Head of caudate nucleus (tissue), 42 donors: ENCODE data around the gene CA9.
A peak's percentile ranks its signal among the peaks of the same experiment; 100 is the strongest.

ENCODE experiments used
- DNase-seq, 42 donors: peaks; one replicate each; pipeline versions ENCODE4 v3.0.0 to v3.0.0-alpha.2; 2020 to 2021; ENCODE audit warnings: mixed read lengths in 7 of 42
- intact Hi-C: fragments of 100-400 bp; cut with DNase I; formaldehyde crosslinking; loops from one replicate; pipeline ENCODE4 v1.15.0; 2022

Gene CA9

DNA sequence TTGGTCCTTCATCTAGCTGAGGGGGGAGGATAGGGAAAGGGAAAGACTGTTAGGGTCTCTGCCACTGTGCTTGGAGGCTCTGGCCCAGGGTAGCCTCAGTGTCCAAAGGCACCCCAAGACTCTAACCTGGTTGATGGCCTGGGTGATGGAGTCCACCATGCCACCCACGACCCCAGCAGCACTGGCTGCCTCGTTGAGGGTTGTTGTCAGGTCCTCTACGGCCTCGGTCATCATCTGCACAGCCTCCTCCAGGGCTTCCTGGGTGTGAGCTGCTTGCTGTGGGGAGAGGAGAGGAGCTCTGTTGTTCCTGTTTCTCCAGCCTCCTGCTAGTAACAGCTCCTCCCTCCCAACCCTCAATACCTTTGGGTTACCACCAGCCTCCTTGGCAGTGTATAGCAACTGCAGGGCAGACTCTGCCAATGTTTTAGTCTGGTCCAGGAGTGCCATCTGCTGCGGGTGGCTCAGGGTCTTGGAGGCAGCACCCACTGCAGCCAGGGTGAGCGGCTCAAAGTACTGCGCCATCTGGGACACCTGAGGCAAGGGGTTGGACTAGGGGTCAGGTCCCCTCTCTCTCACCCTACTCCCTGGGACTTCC lies 32.2 kb downstream of the CA9 start:
- intact Hi-C loops: no loop called here
- DNase-seq: no peak

DNA sequence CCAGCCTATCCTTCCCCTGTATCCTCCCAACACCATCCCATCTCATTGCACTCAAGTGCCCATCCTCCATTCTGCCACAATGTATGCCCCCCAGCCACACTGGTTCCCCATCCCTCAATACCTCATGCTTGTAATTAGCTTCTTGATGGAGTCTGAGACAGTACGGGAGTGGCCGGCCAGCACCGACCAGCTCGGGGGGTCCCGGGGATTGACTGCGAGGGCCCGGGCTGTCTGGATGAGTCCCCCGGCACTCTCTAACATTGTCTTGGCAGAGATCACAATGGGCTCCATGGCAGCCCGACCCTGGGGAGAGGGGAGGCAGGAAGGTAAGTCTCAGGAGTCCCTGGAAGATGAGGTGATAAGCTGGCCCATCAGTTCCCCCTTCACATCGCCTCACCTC lies 33.2 kb downstream of the CA9 start:
- no peak for DNase-seq
- intact Hi-C loops: no loop called here

DNA sequence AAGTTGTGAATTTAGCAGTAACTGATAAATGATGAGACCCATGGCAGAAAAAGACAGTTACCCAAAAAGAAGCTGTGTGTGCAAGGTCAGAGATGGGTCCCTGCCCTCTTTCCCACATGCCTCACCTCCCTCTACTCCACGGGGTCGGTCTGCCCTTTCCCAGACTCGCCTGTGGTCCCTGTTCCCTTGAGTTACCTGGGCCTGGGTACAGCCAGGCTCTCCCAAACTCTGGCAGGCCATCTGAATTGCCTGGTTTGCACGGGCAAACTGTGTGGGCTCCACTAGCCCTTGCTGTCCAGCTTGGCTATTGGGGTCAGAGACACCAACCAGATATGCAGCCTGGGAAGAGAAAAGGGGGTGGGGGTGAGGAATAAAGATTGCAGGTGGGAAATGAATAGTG lies 34.4 kb downstream of the CA9 start:
- DNase-seq: no peak
- intact Hi-C loops: no loop called here

DNA sequence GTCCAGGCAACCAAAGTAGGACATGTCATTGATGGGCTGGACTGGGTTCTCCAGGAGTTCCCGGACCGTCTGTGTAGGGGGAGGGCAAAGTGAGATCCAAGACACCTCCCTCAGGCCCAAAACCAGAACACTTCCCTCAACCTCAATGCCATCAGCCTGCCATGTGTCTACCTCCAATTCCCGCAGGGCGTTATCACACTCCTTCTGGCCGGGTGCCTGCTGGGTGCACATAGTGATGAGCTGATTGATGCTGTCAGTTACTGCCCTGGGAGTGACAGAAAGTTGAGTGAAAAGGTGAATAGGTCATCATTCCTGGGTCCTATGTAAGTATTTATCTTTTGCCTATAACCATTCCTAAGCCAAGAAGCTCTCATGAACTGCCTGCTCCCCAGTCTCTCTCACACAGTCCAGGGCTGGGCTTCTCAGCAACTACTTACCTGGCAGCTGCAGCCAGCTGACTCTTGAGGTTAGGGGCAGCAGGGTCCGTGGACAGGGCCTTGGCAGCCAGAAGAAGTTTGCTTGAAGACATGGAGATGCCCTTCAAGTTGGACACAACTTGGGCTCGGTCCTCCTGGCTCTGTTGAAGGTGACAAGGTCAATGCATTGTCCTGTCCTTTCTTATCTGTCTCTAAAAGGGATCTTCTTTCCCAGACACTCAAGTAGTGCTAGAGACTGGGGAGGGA lies 37.2 kb downstream of the CA9 start:
- intact Hi-C loops: no loop called here

DNA sequence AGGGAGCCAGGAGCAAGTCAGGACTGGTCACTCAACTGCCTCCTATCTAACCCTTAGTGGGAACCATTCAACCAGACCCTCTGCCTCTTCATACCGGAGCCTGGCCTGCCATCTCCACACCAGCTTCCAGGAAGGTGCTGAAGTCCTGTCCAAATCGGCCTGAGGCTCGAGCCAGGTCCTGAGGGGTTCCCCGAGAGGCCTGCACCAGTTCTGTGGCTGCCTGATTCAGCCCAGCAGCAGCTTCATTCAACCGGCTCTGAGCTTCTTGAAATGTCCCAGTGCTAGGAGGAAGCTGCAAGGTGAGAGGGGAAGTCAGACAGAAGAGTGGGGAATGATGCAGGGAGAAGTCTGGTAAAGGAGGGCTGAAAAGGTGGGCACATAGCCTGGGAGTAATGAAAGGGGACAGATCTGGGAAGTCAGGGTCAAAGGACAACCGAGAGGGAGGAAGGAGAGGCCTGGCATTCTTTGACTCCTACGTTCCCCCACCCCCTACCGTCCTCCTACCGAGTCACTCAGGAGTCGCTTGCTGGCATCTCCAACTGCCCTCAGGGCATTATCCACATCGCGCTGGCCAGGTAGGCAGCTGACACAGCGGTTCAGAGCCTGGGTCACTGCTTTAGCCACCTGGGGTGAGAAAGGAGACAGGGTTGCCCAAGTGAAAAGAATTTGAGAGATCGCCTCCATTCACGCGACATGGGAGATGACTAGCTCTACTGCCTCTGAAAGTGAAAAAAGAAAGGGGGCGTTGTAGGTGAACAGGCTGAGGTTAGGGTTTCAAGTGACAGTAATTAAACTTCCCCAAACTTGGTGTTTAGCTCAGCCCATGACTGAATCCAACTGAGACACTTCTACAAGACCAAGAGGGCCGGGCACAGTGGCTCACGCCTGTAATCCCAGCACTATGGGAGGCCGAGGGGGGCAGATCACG lies 38.0 kb downstream of the CA9 start:
- intact Hi-C loops: no loop called here
- no peak for DNase-seq

More for the DNA sequence above, 37.2 kb downstream of the CA9 start:
- DNase-seq: no peak

DNA sequence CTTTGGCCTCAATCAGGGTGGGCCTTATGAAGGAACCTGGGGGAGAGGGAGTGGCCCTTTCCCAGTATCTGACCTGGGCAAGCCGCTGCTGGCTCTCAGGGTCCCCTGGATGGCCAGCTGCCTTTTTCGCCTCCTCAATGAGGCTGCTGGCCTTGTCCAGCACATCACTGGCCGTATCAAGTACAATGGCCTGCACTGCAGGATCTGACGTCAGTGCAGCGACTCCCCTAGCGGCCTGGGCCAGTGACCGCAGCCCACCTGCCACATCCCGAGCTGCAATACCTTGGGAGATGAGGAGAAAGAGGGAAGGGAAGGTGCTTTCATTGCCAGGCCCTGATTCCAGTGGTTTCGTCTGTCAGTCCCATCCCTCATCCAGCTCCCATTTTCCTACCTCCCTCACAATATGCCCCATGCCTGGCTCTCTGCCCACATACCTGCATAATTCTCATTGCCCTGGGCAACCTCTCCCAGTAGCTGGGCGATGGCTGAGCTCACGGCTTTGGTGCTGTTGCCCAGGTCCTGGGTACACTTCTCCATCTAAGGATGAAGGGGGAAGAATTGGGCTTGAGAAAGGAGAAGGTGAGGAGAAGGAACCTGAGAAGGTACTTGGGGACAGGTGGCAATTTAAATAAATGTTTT lies 39.2 kb downstream of the CA9 start:
- intact Hi-C loops: no loop called here
- no peak for DNase-seq

DNA sequence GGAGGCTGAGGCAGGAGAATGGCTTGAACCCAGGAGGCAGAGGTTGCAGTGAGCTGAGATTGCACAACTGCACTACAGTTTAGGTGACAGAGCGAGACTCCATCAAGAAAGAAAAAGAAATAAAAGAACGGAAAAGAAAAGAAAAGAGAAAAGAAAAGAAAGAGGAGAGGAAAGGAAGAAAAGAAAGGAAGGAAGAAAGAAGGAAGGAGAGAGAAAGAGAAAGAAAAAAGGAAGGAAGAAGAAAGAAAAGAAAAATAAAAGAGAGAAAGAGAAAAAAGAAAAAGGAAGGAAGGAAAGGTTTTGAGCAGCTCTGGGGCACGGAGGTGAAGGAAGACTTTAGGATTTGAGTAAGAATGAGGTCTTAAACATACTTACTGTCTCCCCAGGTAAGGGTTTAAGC lies 39.9 kb downstream of the CA9 start:
- intact Hi-C loops: no loop called here
- DNase-seq: no peak

DNA sequence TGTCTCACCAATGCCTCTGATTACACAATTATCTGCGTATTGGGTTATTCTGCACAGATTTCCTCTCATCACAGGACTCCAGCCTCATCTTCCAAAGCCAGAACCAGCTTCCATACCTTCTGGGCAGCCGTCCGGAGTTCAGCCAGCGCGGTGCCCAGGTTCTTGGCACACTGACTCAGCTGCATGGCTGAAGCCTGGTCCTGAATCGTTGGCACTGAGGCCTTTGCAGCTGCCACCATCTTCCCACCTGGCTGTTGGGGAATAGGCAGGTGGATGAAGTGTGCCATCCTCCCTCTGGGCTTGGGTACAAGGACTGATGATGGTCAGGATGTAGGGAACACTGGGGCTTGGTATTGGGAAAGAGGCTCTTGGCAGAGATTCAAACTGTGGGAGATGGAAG lies 40.4 kb downstream of the CA9 start:
- intact Hi-C loops: no loop called here
- no peak for DNase-seq

DNA sequence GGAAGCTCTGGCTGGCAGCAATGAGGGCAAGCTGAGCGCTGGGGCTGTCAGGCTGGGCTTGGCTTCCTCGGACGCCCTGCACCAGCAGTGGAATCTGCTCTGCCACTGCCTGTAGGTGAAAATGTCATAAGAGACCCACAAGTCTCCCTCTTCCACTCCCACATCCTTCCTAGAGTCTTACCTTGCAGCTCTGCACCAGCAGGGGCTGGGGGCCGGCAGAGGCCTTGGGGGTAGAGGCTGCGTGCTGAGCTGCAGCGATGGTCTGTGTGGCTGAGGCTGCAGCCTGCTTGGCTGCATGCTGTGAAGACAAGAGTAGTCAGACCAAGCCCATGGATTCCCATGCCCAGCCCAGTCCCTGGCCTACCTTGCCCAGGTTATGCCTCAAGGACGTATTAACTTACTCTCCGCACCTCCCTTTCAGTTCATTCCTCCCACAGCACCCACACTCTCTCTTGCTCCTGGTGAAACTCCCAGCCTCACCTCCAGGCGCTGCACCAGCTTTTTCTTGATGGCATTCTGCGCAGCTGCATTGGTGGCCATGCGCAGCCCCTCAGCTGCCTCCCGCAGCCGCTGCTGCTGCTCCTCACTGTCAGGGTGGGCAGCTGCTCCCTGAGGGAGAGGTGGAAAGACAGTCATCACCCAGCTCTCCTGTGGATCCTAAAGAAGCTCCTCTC lies 41.0 kb downstream of the CA9 start:
- intact Hi-C loops: no loop called here
- peak in 34 of 42 donors; percentile 15 to 82 (median 47) for DNase-seq

DNA sequence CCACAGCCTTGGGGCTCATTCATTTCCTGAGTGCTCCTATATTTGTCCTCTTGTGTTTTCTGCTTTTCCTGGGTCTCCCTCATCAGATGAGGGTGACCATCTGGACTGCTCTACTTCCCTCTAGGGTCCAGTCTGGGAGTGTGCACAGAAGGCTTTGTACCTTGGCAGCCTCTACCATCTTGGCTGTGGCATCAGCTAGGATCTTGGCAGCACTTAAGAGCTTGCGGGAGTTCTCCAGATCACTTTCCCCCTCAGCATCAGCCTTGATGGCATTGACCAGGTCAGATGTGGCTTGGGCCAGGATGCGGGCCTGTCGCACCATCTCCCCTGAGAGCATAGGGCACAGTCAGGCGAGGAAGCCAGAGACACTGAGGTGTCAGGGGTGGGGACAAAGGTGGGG lies 42.5 kb downstream of the CA9 start:
- DNase-seq: peak in 1 of 42 donors; percentile 26
- intact Hi-C loops: no loop called here

DNA sequence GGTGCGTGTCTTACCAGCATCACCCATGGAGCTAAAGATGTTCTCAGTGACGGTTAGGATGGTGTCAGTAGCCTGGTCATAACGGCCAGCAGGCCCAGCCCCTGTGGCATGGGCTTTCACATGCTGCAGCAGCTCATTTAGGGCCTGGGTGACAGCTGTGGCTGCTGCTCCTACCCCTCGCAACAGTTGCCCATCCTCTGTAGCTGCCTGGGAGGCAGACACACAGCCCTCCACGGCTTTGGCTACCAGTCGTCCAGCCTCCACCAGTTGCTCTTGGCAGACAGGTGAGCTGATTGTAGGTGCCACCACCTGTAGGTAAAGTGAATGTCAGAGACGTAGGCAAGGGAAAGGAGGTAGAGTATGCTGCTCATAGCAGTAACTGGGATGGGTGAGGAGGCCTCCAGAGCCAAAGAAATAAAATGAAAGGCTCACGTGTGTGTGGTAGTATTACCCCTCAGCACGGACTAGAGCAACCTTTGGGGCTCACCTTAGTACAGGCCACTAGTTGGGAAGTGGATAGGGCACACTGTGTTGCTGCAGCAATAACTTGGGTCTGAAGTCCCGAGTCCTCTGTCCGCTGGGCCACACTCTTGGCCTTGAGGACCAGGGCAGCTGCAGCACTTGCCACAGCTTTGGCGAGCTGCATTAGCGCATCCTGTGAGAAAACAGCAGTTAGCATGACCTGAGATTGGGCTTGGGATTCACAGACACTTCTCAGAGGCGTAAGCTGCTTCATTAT lies 43.6 kb downstream of the CA9 start:
- DNase-seq: no peak
- intact Hi-C loops: no loop called here

DNA sequence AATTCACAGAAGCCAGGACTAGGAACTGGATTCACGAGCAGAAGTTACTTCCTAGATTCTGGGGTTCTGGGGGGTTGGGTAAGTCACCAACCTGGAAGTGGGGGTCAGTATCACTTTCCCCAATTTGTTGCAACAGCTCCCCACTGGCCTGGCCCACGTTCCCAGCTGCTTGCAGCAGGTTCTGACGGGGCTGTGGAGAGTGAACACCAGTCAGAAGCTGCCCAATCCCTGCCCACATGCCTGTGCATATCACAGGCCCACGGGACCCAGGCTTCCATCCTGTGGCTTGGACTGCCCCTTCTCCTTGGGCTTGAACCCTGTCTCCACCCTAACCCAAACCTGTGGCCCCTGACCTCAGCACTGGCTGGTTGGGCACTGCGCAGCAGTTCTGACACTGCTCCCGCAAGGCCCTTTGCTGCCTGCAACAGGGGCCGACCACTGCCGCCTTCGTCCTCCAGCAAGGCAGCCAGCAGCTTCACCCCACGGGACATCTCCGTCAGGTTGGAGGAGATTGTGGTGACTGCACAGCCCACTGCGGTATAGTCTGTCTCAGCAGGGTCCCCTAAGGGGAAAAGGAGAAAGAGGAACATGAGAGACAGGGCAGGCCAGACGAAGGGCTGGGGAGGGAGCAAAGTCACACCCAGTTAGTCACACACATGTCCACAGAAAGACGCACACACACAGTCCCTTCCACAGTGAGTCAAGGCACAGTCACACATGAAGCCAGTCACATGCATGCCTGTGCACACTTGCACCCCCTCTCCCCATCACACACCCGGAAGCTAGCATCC lies 45.2 kb downstream of the CA9 start:
- DNase-seq: no peak
- intact Hi-C loops: no loop called here

DNA sequence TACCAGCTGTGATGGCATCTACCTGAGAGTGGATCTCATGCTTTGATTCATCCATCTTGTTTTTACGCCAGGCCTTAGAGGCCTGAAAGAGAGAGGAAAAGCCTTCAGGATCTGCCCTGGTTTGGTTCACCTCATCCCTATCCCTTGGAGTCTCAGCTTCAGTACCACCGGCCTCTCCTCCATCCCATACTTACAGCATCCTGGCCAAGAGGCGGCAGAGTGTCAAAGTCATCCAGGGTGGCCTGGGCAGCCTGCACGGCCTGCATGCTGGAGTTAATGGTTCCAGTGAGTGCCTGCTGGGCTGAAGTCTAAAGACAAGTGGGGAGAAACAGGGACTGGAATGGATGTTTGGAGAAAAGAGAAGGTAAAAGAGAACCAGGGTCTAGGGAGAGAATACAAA lies 45.8 kb downstream of the CA9 start:
- no peak for DNase-seq
- intact Hi-C loops: no loop called here

DNA sequence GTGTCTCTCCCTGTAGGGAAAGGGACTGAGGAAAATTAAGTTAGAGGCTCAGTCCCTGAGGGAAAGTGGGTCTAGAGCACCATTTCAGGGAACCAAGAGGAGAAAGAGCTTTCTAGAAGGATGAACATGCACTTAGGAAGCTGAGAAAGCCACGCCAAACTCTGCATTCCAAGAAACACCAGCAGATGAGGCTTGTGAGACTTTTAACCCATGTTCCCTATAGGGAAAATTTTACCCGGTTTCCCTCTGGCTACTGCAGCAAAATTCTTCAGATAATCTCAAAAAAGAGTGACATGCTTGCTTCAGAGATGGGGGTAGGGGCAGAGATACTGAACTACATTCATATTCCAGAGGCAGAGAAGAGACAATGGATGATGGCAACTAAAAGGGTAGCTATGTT lies 49.7 kb downstream of the CA9 start:
- DNase-seq: no peak
- intact Hi-C loops: no loop called here

DNA sequence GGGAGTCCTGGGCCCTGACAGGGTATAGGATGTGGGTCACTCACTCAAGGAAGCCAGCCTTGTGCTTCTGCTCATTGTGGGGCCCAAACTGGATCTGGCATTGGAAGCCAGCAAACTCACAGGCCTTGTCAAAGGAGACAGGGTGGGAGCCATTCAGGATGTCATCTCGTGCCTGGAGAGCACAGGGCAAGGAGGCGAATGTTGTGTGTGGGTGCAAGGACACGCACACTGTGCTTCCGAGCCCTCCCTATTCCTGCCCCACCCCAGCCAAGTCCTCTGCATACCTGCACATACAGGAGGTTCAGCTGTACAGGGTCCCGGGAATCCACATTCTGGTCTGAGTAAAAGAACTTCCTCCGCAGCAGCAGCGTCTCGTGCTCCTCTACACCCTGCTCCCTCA lies 50.2 kb downstream of the CA9 start:
- no peak for DNase-seq
- intact Hi-C loops: no loop called here

DNA sequence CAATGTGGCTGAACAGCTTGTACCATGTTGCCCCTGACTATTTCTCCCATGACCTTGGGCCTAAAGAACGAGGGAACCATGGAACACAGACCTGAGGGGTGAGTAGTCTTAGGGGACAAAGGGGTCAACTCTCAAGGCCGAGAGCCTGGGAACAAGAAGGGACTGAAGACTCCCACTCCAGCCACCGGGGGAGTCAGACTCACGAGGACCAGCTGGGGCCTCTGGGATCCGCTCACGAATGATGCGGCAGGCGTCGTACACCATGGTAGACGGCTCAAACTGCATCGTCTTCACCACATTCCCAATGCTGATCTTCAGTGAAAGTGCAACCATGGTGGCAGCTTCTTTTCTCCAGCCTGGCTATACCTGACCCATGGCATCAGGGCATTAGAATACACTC lies 51.6 kb downstream of the CA9 start:
- intact Hi-C loops: loop anchor here (5.0 kb wide), 1 partner anchor 123 kb away; no protein-coding TSS in a partner anchor
- no peak for DNase-seq

DNA sequence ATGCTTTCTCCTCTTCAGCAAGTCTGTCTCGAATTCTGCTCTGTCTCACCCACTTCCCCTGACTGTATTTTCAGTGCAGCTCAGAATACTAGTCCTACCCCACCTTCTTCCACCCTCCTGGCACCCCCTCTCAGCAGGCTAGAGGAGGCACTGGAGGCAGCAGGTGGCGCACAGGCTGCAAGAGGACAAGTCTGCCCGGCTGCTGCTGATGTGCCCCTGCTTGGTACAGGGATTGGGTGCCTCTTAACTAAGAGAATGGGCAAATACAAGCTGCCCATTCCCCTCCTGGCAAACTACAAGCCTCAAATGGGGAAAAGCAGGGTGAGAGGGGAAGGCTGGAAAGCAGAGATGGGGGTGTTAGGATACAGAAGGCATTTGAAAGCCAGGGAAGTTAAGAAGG lies 53.2 kb downstream of the CA9 start:
- peak; percentile 41 to 93 (median 73) for DNase-seq
- intact Hi-C loops: loop anchor here (5.0 kb wide), 1 partner anchor 125 kb away; no protein-coding TSS in a partner anchor

DNA sequence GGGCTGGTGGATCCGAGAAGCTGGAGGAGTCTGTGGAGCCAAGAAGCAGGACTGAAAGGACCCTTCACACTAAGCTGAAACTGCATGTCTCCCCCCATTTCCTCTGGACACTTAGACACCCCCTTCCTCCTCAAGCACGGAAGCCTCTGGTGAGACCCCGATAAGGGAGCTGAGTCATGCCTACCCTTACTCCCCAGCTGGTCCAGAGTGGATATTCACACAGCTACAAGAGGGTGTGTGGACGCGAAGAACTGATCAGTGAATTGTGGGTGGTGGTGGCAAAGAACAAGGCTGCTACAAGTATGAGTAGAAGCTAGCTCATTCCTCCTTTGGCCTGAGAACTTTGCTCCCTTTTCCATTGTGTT lies 53.9 kb downstream of the CA9 start:
- intact Hi-C loops: loop anchor here (5.0 kb wide), 1 partner anchor 125 kb away; no protein-coding TSS in a partner anchor
- DNase-seq: no peak
